LoVo (cell line): Measurements from ENCODE around the gene SPATA4.
"Not testable (repeated sequence)": the region's sequence is repeated elsewhere in the genome, so short reads cannot be mapped to it uniquely, and the experiment has no call there.

Source experiments
- DNase-seq: peaks from one replicate; pipeline ENCODE4 v3.0.0-alpha.2; 2016; ENCODE audit warnings: low spot score

The SPATA4 gene

DNA sequence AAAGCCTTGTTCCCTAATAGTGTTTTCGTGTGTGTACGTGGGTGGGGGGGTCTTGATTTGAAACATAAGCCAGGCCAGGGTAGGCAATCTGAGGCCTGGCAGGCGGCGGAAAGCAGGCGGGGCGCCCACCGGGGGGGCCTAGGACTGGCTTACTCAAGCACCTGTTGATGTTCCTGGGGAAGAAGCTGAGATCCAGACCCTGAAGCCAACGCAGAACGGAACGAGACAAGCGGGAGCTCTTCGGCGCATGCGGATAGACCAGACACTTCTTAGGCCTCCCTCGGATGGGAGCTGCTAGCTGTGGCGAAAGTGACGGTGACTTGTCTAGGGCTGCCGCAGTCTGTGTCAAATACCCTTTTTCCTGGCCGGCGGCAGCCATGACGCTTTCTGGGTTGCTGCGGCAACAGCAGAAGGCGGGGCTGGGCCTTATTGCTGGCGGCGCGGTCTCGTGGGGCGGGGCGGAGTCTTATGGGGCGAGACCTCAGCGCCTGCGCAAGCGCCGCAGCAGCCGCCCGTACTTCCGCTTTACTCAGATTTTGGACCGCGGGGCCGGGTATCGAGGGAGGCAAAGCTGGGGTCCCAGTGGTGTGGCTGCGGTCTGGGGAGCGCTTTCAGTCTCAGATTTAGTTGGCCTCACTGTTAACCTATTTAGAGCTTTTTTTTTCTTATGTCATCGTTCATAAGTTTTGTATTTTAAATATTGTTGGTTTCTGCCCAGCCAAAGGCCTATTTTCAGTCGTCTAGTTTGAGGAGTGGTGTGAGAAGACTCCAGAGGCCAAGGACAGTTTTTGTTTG is at the start of gene SPATA4:
TSS of gene SPATA4 (minus strand) at position 402 of the 795 bp plus-strand sequence. CDS start at position 379, 23 bp downstream.
- peak; percentile 94 for DNase-seq

DNA sequence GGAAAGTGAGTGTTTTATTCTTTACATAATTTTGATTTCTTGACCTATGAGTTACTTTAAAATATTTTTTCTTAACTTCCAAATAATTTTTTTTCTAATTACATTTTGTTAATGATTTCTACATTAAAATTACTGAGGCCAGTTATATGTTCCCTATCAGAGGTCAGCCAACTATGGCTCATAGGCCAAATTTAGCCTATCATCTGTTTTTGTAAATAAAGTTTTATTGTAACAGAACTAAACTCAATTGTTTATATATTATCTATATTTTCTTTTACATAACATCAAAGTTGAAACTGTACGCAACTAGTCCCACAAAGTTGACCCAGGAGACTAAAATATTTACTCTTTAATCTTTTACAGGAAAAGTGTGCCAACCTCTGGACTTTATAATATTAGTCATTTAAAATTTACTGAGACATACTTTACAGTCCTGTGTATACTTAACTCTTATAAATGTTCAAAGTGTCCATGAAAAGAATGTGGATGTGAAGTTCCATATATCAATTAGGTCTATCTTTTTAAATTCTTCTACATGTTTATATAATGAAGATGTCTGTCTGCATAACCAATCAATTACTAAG is 47.5 kb upstream of the SPATA4 start:
- no peak for DNase-seq

DNA sequence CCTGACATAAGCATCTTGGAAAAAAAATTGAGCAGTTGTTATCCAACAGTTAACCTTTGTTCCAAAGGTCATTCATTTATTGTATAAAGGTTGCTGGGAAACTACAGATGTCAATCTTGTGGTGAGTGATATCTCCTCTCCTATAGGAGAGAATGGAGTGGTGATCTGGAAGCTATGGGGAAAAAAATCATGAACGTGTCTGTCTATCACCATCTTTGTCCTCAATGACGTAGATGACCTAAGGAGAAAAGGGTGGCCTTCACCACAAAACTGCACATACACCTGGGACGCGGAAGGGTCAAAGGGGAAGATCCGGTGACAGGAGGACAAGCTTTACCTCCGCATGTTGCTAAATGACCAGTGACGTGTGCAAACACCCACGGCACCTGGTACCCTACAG is 46.3 kb upstream of the SPATA4 start:
- no peak for DNase-seq

DNA sequence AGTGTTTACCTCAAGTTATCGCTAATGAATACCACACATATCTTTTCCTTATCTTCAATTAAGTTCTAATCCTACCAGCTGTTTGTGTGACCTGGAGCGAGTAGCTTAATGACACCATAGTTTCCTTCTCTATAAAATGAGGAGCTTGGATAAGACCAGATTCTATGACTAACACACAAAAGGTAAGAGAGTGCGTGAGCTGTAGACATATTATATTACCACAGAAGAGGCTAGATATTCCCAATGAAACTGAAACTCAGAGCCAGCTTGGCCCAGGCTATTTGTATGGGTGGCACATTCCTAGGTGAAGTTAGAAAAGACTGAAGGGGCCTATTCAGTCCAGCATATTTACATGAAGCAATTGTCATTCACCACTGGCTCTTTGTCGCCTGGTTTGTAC is 43.4 kb upstream of the SPATA4 start:
- DNase-seq: no peak

DNA sequence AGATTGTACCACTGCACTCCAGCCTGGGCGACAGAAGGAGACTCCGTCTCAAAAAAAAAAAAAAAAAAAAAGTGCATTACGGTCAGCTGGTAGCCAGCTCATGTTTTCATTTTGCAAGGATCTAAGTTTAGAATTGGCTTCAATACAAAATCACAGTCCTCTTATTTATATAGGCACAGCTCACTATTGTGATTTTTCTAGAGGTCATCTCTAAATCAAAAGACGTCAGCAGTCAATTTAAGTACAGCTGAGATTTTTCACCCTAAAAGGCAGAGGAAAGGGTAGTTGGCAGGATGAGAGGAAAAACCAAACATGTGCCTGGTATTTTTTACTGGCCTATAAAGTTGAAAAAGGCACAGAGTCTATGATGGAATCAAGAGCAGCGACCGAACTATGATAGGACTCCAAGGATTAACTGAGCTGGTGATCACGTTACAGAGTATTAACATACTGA is 42.8 kb upstream of the SPATA4 start:
- no peak for DNase-seq

DNA sequence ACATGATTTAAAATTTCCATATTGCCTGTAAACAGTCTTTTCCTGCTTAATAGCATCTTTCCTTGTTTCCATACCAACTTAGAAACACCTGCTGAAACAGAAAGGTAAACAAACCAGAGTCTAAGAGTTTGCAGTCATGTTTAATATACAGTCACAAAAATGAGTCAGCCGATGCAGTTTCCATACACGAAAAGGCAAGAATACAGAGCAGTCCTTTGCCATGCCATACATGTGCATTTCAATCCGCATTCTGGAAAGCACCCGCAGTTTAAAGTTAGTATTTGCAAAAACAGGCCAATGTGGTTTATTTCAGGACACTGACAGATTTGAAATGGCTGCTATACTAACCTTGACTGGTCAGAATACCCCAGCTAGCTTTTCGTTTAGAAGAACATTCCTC is 41.6 kb upstream of the SPATA4 start:
- no peak for DNase-seq

DNA sequence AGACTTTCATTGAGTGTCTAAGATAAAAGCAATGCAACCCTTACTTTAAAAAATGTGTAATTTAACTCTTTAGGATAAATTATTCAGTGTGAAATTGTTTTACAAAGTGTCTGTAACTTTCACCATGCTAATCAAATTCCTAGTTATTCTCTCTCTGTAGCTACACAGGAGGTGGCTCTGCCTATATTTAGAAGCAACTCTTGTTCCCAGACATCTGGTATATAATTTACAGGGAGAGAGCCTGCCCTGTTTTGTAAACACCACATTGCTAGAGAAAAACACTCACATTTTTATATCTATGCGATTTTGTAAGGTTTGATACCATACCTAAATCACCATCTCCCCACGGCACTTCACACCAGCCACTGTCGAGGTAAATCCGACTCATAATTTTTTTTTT is 35.5 kb upstream of the SPATA4 start:
- no peak for DNase-seq

DNA sequence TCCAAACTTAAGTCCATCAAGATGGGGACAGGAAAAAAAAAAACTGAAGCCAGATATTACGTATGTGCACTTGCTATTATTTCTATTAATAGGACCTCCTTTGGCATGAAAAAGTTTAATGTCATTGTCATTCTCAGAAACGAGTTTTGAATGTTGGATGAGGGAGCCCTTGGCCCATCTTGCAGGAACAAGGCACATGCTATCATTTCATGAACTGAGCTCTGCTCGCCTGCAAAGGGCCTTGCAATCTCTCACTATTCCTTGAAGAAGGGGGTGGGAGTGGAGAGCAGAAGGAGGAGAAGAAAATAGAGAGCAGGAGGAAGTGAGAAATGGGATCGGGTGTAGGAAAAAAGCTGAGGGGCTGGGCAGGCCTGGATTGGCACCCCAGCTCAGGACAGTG is 34.3 kb upstream of the SPATA4 start:
- no peak for DNase-seq

DNA sequence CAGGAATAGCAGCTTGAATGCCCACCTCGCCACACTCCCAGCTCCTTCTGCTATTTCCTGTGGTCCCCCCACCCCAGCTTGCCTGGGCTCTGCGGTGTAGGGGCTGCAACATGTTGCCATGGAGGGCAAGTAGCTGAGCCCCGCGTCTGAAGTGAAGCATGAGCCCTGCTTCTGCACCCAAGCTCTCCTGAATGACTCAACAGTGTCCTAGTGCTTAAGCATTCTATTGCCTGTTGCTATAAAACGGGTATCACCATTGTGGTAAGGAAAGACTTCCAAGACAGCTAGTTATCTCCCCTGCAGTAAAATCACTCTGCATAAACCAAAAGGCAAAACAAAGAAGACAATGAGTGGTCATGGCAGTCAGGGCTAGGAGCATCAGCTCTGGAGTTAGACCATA is 31.4 kb upstream of the SPATA4 start:
- DNase-seq: no peak

DNA sequence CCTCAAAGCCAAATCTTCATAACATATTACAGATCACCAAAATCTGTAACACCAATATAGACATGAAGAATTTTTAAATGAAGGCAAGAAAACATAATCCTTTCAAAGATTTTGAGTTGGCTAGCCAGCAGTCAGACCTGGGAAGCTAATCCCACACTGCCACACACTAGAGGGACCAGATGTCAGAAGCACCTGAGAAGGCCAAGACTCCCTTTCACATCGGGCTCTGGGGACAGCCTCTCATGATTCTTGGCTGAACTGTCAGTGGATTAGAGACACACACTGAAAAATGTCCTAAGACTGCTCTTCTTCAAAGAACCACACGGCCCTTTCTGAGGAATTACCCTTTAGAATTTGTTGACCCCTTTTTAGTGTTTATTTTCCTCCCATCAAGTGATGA is 28.2 kb upstream of the SPATA4 start:
- no peak for DNase-seq

DNA sequence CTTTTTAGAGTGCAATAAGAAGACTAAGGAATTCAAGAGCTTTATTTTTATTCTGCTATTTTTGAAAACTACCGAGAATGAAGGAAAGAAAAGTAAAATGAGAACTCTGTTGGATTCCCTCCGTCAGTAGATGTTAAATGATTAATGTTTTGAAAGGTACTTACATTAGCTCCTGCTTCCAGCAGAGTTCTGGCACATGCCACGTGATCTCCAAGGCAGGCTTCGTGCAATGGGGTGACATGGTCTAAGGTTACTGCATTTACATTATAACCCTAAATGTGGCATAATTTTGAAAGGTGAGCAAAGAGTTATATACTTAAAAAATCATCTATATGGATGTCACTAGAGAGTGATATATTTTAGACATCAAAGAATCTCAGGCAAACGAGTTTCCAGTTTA is 26.8 kb upstream of the SPATA4 start:
- no peak for DNase-seq

DNA sequence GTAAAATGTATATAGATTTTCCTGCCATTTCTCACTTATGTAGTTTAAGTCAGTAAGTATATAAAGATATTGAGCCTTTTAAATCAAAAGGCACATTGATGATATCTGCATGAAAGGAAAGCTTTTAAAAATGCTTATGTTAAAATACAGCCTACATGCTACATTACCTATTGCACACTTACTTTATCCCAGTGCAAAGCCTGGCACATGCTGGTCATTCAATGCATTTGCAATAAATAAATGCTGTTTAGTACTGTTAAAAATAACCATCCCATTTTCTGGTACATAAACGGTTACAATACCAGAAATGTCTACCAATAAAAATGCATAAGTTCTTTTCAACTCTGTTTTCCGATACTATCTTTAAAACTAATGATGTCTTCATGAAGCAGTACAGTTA is 22.1 kb upstream of the SPATA4 start:
- DNase-seq: no peak

DNA sequence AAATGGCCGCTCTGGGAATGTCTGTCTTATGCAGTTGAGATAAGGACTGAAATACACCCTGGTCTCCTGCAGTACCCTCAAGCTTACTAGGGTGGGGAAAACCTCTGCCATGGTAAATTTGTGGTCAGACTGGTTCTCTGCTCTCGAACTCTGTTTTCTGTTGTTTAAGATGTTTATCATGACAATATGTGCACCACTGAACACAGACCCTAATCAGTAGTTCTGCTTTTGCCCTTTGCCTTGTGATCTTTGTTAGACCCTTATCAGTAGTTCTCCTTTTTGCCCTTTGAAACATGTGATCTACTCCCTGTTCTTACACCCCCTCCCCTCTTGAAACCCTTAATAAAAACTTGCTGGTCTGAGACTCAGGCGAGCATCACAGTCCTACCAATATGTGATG is 17.0 kb upstream of the SPATA4 start:
- DNase-seq: not testable (repeated sequence)

DNA sequence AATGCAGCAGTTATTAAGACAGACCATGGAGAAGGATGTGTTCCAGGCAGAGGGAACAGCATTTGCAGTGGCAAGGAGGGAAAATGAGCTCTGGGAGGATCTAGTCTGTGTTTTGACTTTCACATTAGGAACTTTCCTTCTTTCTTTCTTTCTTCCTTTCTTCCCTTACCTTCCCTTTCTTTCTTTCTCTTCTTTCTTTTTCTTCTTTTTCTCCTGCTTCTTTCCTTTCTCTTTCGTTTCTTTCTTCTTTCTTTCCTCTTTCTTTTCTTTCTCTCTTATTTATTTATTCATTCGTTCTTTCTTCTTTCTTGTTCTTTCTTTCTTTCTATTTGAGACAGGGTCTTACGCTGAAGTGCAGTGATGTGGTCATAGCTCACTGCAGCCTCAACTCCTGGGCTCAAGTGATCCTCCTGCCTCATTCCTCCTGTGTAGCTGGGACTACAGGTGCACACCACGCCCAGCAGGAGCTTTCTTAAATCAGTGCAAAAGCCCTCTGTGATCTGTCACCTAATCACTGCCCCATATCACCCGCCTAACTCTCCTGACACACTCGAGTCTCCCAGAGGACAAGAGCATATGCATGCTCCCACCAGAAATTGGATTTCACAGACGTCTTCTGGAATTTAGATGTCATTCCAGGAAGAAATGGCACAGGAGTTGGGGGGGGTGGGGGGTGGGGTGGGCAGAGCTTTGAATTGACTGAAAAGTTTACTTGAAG is 15.4 kb upstream of the SPATA4 start:
- DNase-seq: no peak

DNA sequence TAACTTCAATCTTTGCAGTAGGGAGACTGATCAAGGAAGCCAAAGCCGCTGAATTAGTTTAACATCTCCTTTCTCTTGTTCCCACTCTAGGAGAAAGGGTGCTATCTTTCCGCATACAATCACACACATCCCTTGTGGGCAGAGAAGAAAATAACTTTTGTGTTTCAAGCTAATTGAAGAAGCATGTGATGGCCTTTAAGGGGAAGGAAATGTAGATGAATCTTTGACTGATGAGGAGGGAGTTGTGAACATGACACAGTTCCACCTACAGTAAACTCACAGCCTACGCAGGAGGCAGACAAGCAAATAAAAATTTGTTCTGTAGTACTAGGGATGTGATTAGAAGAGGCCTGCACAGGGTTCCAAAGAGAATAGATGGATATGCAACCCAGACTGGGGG is 14.7 kb upstream of the SPATA4 start:
- no peak for DNase-seq

DNA sequence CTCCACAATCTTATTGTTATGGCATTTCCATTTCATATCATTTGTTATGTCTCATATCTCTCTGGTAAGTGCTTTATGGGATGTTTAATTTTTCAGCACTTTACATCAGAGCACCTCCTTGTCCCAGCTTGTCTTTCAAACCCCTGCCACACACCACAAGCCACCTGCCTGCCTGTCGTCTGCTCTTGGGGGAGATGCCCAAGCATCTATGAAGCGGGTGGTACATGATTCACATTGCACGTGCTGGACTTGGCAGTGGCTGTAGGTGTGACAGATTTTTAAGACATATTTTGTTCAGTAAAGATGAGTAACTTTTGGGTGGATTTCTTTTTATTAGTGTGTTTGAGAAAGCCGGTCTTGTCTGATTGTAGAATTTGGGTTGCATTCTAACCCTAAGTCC is 14.2 kb upstream of the SPATA4 start:
- no peak for DNase-seq

DNA sequence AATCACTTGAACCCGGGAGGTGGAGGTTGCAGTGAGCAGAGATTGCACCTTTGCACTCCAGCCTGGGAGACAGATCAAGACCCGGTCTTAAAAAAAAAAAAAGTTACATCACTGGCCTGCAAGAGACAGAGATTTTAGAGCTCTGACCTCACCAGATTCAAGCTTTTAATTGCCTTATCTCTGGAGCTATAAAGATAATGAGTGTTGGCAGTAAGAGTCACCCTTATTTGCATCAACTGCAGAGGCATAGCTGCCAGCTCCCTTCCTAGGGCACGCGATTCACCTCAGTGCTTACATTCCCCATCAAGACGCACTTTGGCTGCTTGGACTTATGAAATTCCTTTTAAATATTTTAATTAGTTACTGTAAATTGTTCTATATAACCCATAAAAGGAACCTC is 12.5 kb upstream of the SPATA4 start:
- DNase-seq: peak; percentile 15

DNA sequence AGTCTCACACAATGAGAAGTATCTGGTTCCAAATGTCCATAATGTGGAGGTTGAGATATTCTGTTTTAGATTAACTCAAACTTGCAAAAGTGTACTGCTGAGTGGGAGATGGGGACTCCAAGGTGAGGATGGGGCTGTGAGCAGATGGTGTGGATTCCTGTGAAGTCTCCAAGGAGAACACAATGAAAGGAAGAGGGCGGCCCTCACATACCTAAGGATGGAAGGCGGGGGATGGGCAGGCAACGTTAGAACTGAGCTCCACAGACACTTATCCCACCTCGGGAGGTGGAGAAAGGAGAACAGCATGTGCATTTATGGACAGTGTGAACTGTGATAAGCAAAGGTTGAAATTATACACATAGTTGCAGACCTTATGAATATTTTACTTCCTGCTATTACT is 9.9 kb upstream of the SPATA4 start:
- no peak for DNase-seq

DNA sequence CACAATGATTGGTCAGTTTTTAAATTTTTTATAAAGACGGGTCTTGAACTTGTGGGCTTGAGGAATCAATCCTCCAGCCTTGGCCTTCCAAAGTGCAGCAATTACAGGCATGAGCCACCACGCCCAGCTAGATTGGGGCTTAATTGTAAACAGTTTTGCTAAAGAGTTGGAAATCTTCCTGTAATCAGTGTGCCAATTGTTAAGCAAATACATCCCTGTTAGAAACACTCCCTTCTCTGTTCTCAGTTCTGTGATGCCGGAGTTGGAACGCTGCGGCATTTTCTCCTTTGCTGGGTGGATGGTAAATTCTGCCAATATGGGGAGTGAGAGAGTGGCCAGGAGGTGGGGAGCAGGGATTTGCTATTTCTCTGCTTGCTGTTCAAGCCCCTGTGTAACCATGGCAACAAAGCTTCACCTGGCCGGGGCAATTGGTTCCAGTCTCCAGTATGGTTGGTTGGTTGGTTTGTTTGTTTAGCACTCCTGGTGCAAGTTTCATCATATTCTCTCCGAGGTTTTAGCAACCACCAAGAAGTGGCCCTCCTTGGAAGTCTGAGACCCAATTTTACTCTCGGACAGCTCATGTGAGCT is 3.0 kb upstream of the SPATA4 start:
- DNase-seq: no peak

DNA sequence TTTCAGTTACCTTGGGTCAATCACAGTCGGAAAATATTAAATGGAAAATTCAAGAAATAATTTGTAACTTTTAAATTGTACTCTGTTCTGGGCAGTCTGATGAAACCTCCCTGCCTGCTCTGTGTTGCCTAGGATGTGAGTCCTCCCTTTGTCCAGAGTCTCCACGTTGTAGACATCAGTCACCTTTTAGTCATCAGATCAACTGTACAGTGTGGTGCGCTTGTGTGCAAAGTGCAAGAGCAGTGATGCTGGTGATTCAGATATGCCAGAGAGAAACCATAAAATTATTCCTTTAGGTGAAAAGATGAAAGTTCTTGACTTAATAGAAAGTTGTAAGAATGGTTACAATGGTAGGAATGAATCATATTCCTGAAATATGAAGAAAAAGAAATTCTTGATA is 1.4 kb downstream of the SPATA4 start:
- DNase-seq: no peak

DNA sequence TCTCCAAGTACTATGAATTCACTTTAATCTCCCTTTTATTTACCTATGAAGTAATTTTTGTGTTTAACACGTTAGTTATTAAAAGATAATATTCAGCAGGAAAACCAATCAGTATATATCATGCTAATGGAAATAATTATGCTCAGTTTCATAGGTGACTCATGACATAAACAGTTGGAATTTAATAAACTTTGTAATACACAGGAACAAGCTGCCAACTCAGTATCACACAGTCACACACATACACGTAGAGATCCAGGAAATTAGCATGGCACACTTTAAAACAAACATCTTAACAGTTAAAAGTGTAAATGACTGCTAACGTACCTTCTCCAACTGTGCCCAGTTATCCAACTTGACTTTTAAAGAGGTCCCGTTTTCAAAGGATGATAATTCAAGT is 2.3 kb downstream of the SPATA4 start:
- DNase-seq: no peak

DNA sequence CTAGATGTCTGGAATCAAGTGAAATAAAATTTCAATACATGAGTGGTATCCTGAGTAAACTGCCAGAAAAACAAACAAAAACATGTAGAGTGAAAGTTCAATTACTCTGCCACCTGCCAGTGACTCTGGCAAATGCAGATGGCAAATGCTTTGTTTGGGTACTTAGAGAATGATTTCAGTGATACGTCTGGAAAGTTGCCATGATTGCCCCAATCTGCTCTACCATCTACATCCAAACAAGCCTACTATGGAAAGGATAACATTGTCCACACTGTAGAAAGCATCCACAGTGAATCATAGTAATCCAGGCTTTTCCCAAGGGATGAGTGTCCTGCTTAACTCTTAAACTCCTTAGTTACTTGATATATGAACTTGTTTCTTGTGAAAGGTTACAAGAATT is 3.4 kb downstream of the SPATA4 start:
- DNase-seq: no peak
